GM13976 (cell line): ENCODE measurements around the gene LRRC41.

Experiments
- DNase-seq: peaks from one replicate; pipeline ENCODE4 v3.0.0; 2012; ENCODE audit warnings: low spot score
- in situ Hi-C: fragments of 300-500 bp; cut with MboI; formaldehyde crosslinking; loops from one replicate; pipeline ENCODE4 v1.12.0; 2022; ENCODE audit warnings: low sequenced_read_pairs, mixed read lengths, inconsistent platforms; ENCODE audit not compliant: unreplicated experiment
- TF ChIP-seq, protein P1 (sequence below): IDR thresholded peaks from 2 replicates; pipeline ENCODE4 v1.5.1; 2012; ENCODE audit warnings: borderline replicate concordance, mild to moderate bottlenecking; ENCODE audit not compliant: insufficient read depth; ENCODE audit errors: extremely low read depth, missing control alignments, control extremely low read depth

Gene LRRC41, protein sequence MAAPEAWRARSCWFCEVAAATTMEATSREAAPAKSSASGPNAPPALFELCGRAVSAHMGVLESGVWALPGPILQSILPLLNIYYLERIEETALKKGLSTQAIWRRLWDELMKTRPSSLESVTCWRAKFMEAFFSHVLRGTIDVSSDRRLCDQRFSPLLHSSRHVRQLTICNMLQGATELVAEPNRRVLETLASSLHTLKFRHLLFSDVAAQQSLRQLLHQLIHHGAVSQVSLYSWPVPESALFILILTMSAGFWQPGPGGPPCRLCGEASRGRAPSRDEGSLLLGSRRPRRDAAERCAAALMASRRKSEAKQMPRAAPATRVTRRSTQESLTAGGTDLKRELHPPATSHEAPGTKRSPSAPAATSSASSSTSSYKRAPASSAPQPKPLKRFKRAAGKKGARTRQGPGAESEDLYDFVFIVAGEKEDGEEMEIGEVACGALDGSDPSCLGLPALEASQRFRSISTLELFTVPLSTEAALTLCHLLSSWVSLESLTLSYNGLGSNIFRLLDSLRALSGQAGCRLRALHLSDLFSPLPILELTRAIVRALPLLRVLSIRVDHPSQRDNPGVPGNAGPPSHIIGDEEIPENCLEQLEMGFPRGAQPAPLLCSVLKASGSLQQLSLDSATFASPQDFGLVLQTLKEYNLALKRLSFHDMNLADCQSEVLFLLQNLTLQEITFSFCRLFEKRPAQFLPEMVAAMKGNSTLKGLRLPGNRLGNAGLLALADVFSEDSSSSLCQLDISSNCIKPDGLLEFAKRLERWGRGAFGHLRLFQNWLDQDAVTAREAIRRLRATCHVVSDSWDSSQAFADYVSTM

GRCh38 chr1:46303038-46303871 lies at the start of gene LRRC41, which contains the start of gene UQCRH:
Gene LRRC41, minus strand, starts transcription at chr1:46303616. Its CDS starts 294 bp downstream, at chr1:46303322.
Gene UQCRH, plus strand, starts transcription at chr1:46303698. Its CDS starts 69 bp downstream, at chr1:46303767.
- in situ Hi-C loops: loop anchor here (5.0 kb wide), 1 partner anchor 44 kb away; no protein-coding TSS in a partner anchor
- DNase-seq: peak; percentile 93
- TF ChIP-seq, protein P1, sequence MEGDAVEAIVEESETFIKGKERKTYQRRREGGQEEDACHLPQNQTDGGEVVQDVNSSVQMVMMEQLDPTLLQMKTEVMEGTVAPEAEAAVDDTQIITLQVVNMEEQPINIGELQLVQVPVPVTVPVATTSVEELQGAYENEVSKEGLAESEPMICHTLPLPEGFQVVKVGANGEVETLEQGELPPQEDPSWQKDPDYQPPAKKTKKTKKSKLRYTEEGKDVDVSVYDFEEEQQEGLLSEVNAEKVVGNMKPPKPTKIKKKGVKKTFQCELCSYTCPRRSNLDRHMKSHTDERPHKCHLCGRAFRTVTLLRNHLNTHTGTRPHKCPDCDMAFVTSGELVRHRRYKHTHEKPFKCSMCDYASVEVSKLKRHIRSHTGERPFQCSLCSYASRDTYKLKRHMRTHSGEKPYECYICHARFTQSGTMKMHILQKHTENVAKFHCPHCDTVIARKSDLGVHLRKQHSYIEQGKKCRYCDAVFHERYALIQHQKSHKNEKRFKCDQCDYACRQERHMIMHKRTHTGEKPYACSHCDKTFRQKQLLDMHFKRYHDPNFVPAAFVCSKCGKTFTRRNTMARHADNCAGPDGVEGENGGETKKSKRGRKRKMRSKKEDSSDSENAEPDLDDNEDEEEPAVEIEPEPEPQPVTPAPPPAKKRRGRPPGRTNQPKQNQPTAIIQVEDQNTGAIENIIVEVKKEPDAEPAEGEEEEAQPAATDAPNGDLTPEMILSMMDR: no peak

DNA sequence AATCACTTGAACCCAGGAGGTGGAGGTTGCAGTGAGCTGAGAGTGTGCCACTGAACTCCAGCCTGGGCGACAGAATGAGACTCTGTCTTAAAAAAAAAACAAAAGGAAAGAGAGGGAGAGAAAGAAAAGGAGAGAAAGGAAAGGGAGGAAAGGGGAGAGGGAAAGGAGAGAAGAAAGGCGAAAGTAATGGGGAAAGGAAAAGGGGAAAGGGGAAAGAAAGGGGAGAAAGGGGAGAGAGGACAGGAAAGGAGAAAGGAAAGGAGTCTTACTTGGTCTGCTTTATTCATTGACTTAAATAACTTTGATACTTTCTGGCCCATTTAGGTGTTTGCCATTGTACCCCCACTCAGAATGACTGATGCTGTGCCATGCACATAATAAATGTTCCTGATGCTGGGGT lies 48.9 kb upstream of the LRRC41 start:
- in situ Hi-C loops: no loop called here
- DNase-seq: no peak
- TF ChIP-seq, protein P1: no peak

GRCh38 chr1:46345281-46345680 lies 41.9 kb upstream of the LRRC41 start:
- in situ Hi-C loops: loop anchor here (5.0 kb wide), 1 partner anchor 43 kb away; the partner anchor contains the start of genes LRRC41 and UQCRH
- no peak for DNase-seq
- TF ChIP-seq, protein P1: no peak

GRCh38 chr1:46344481-46344880 lies 41.1 kb upstream of the LRRC41 start:
- in situ Hi-C loops: no loop called here
- DNase-seq: no peak
- TF ChIP-seq, protein P1: no peak

- TF ChIP-seq, protein P1: no peak
- in situ Hi-C loops: no loop called here
- no peak for DNase-seq
These were observed 40.3 kb upstream of the LRRC41 start for GRCh38 chr1:46343705-46344104.

GRCh38 chr1:46343351-46343695 lies 39.9 kb upstream of the LRRC41 start:
- DNase-seq: no peak
- TF ChIP-seq, protein P1: no peak
- in situ Hi-C loops: no loop called here
